NCI-H1092 treated with DMSO at 0.1 percent for 48 hours (cell line): ENCODE results near the gene TIGD6.
A peak's percentile ranks its signal among the peaks of the same experiment; 100 is the strongest.

Experiments used
- DNase-seq: peaks from one replicate; lab custom pipeline; 2025; lab: John Stamatoyannopoulos, UW

TIGD6 gene

DNA sequence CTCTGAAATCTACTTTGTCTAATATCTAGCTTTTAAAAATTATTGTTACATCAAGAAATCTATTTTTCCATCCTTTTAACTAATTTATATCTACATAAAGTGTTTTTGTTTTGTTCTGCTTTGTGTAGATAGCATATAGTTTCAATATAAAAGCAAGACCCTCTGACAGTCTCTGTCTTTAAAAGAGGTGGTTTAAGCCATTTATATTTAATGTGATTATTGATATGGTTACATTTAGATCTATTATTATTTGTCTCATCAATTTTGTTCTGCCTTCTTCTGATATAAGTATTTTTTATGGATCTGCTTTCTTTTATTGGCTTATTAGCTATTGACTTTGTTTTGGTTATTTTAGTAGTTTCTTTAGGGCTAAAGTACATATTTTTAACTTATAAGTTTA is 16.1 kb upstream of the TIGD6 start:
- no peak for DNase-seq

DNA sequence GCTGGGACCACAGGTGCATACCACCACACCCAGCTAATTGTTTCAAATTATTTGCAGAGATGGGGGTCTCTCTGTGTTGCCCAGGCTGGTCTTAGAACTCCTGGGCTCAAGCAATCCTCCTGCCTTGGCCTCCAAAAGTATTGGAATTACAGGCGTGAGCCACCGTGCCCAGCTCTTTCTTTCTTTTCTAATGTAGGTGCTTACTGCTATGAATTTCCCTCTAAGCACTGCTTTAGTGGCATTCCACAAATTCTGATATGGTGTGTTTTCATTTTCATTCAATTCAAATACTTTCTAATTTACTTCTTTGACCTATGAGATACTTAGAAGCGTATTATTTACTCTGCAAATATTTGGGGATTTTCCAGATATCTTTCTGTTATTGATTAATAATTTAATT is 15.0 kb upstream of the TIGD6 start:
- no peak for DNase-seq

- DNase-seq, result no peak
Observed at GRCh38 chr5:150014456-150014855, 14.0 kb upstream of the TIGD6 start.

DNA sequence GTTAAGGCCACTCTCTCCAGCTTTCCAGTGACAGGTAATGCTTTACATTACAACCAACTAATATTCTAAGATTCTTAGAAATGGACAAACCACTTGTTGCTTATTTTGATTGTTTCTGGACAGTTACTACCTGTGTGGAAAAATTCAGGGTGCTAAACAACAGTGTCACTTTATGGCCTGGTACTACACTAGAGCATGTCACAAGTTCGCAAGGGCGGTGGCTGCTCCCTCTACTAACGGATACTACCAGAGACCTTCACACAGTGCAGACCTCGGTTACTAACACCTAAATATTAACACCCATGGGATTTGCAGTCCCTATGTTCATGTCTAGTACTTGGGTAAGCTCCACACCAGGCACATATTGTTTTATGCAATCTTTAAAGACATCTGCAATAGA is 13.5 kb upstream of the TIGD6 start:
- no peak for DNase-seq

DNA sequence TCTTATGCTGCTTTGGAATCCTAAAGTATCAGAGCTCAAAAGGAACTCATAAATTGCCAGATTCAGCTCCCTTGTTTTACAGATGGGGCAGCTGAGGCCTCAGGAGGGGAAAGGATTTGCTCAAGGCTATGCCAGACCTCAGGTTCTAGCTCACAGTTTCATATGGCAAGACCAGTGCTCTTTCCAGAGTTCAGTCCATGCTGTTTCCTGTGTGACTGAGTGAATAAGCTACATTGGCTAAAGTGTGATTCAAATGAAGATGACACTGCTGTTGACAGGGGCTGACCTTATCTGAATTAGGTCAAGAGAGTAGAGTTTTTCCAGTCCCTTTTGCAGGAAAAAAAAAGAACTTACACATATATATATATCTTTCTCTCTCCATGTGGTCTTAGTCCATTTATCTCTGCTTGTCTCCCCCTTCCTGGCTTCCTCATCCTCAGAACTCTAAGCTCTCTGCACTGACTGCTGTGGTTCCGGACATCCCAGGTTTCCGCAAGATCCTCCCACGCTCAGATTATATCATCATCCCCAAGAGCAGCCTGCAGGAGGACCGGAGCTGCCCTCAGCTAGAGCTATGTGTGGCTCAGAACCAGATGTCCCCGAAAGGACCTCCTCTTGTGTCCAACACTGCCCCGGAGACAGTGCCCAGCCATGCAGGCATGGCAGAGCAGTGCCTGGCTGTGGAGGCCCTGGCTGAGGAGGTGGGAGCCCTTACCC is 9.4 kb upstream of the TIGD6 start:
- no peak for DNase-seq

GRCh38 chr5:150007050-150007449 is 6.6 kb upstream of the TIGD6 start:
- DNase-seq, result no peak

- no peak for DNase-seq
Observed at GRCh38 chr5:150006318-150006717, 5.9 kb upstream of the TIGD6 start.

DNA sequence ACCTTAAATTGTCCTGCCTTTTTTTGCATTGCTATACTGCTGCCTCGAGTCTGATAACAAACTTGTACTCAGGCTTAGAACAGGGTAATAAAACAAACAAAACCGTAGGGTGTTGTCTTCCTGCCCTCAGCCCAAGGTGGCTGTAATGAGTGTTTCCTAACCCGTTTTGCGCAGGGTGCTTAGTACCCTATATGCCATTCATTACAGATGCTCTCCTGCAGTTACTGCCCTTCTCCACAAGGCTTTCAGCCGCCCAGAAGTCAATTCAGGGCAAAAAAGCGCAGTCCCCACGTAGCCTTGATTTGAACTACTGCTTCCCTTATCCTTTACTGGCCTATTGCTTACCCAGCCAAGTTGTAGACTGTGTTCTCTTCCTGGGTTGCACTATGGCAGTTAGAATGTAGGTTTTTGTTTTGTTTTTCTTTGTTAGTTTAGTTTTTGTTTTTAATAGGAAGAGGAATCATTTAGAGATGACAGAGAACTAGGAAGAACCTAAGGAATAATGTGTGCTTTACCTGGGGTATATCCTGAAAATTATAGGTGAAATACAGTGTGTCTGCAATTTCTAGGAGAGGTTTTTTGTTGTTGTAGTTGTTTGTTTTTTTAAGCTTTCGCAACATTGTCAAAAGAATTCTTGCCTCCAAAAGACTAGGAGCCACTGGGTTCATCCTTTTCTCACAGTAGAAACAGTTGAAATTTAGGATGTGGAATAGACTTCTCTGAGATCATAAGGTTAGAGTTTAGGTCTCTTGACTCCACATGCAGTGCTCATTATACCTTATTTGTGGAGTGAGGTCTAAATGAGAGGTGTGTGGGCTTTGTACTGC is 1.4 kb upstream of the TIGD6 start:
- DNase-seq, result peak; percentile 2

DNA sequence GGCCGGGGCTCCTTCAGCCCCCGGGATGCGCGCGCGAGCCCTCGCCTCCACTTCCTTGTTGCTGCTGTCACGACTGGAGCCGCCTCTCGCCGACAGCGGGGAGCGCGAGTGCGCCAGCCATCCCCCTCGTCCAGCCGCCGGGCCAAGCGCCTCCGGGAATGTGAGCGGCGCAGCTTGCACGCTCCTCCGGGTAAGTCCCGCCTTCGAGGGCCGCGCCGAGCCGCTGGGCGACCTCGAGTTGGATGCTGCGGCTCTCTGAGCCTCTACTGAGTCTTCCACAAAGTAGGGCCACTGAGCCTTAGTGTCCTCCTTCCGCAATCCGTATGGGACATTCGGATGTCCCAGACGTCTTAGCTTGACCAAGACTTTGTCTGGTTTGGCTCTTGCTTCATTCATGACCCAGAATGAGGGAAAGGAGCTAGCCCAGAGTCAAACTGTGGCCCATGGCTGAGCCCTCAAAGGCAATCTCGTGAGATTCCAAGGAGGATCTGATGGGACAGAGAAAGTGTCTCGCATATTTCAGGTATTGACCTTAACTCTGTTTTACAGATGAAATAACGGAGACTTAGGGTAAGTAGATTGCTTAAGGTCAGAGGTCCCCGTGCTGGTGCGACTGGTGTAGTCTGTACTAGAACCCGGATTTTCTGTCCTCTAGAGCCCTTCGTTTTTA is 671 bp upstream of the TIGD6 start:
- DNase-seq, result no peak

- no peak for DNase-seq
Observed at GRCh38 chr5:149999866-150000255, 593 bp downstream of the TIGD6 start.

DNA sequence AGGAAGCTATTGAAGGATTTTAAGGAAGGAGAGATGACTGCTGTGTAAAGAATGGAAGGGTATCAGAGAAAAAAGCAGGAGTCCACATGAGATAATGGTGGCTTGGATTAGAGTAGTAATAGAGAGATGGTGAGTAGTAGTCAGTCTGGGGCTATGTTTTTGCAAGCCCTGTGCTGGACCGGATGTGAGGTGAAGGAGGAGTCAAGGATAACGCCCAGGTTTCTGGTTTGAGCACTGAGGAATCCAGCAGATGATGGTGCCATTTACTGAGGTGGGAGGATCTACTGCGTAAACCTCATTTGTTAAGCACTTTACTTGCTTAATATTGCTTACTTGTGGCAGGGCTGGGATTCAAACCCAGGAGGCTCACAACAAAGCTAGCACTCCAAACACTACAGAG is 1.1 kb downstream of the TIGD6 start:
- no peak for DNase-seq

DNA sequence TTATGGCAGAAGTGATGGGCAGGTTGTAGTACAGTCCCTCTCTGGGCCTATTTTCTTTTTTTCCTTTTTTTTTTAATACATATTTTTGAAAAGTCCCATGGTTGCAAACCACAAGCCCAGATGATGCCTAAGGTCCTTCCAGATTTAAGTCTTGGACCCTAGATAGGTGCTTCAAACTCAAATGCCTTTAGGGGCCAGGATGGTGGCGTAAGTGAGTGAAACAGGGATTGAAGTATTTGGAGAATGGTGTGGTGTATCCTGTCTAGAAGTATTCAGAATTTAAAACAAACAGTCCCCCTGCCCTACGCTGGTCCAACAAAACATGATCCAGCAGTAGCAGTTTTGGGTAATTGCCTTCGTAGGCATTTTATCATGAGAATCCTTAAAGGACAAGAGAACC is 2.2 kb downstream of the TIGD6 start:
- no peak for DNase-seq

DNA sequence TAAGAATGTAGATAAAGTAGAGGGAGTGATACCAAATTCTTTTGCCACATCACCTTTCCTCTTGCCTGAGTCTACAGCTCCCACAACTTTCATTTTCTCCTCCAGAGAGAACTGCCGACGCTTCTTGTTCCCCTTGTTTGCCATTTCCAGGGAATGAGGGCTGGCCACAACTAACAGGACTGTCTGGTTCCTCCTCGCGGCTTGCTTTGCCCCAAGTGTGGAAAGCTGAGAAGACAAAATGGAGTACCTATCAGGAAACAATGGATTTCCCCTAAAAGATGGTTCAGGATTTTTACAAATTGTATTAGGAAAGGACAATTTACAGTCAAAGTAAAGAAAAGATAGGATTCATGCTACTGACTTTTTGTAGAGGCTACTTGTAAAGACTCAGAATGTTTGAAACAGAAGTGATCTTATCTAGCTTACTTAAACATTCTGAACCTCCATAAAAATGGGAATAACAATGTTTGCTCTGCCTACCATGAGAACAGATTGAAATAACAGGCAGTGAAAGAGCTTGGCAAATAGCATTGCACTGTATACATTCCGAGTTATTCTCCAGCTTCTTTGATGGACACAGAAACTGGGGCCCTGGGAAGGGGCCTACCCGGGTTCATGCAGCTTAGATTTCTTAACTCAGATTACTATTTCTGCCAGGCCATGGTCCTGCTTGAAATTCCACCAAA is 4.1 kb downstream of the TIGD6 start:
- no peak for DNase-seq

DNA sequence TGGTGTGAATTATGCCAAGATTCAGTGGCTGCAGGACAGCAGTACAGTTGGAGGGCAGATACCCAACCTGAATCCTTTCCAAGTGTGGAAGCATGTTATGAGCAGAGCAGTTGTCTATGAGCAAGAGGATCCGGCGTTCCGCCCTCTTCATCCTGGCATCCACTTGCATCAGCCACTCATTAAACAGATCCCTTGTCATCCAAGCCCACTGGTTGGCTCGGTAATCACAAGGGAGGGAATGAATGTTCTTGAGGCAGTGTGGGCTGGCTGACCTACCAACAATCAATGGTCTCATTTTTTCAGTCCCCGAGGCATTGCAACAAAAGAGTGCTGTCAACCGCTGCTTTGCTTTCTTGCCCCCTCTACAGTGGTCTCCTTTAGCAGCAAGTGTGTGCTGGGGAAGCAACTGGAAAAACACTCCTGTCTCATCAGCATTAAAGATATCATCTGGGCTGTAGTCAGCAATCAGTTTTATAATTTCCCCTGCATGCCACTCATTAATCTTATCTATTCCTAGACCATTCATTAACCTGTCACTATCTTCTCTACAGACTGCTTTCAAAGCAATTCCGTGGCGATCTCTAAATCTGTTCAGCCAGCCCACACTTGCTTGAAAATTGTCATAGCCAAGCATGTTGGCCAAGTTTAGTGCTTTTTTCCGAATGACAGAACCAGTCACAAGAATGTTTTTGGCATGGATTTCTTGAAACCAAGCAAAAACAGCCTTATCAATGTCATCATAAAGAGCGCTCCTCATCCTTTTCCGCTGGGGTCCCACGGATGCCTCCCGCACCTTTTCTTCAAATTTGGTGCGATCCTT is 4.9 kb downstream of the TIGD6 start:
- DNase-seq, result no peak

- no peak for DNase-seq
Observed at GRCh38 chr5:149993471-149993870, 7.0 kb downstream of the TIGD6 start.

GRCh38 chr5:149990518-149991376 is 9.7 kb downstream of the TIGD6 start:
- peak; percentile 52 for DNase-seq

DNA sequence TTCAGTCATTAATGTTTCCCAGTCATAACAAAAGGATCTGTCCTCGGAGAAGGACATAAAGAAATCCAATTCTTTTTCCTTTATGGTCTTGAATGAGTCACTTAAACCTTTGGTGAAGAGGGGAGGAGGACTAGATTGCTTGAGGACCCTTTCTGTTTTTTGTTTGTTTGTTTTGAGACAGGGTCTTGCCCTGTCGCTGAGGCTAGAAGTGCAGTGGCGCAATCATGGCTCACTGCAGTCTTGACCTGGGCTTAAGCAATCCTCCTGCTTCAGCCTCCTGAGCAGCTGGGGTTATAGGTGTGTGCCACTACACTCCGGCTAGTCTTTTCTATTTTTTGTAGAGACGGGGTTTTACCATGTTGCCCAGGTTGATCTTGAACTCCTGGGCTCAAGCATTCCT is 12.3 kb downstream of the TIGD6 start:
- DNase-seq, result no peak

DNA sequence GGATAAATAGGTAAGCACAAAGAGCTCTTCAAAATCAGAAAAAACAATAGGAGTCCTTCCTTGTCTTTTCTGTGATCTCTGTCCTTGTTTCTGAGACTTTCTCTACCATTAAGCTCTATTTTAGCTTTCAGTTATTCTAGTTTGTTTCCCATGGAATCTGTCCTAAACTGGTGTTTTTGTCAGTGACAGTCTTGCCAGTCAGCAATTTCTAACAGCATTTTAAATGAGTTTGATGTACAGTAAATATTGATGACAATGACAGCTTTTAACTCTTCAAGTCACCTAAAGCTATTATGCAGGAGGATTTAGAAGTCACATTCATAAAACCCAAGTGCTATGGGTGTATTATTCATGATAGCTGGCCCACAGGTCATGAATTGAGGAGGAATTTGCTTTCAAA is 17.9 kb downstream of the TIGD6 start:
- no peak for DNase-seq

GRCh38 chr5:149981206-149981605 is 19.2 kb downstream of the TIGD6 start:
- no peak for DNase-seq

DNA sequence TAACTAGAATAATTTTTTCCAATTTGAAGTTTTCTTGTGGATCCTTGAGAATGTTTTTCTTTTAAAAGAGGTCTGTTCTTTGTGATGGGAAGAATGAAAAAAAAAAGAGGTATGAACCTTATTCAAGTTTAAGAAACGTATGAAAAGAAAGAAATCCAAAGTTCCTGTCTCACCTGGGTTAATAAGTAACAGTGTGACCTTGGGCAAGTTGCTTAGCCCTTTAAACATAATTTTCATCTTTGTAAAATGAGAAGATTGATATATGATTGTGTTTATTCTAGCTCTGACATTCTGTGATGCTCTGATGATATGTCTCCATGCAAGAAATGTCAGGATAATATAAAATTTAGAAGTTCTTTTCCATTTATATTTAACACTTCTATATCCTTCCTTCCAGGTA is 20.6 kb downstream of the TIGD6 start:
- no peak for DNase-seq

DNA sequence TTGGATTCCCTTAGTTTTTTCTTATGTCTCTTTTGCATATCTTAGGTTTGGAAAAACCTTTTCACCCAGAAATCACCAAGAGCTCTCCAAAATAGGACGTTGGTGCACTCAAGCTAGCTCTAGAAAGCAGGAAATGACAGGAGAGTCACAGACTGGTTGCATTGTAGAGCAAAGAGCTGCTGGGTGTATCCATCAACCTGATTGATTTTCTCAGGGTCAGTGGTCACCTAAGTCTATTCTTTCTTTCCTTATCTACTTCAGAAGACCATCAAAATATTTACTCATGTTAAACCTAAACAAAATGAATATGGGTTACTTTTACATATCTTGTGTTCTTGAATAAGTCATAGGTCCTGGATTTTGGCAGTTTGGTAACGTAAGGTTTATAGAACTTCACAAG is 25.0 kb downstream of the TIGD6 start:
- DNase-seq, result no peak
